GM12891 (cell line): ENCODE measurements around the gene DAB2IP.
A peak's percentile ranks its signal among the peaks of the same experiment; 100 is the strongest.
"Not testable (repeated sequence)": the region's sequence is repeated elsewhere in the genome, so short reads cannot be mapped to it uniquely, and the experiment has no call there.

ENCODE experiments used
- DNase-seq: peaks from one replicate; pipeline ENCODE4 v3.0.0; 2011; ENCODE audit warnings: low spot score; ENCODE audit not compliant: insufficient read length
- FAIRE-seq: peaks from 2 replicates; lab custom pipeline; 2011; peaks lifted over from hg19 to GRCh38; lab: Jason Lieb, UNC
- PAX5 ChIP-seq: IDR thresholded peaks from 2 replicates; pipeline ENCODE4 v1.6.1; 2011; ENCODE audit warnings: low read length, moderate library complexity, mild to moderate bottlenecking; ENCODE audit not compliant: insufficient read depth, severe bottlenecking
- POLR2A ChIP-seq: IDR thresholded peaks from 2 replicates; pipeline ENCODE4 v1.6.1; 2011; ENCODE audit warnings: low read depth, low read length, control low read depth
- POLR2AphosphoS5 ChIP-seq: IDR thresholded peaks from 2 replicates; pipeline ENCODE4 v1.6.1; 2011; ENCODE audit warnings: low read depth, low read length, control low read depth
- POU2F2 ChIP-seq: IDR thresholded peaks from 2 replicates; pipeline ENCODE4 v1.6.1; 2011; ENCODE audit warnings: low read depth, mild to moderate bottlenecking, control low read depth, low read length, moderate library complexity
- SPI1 ChIP-seq: IDR thresholded peaks from 2 replicates; pipeline ENCODE4 v1.6.1; 2011; ENCODE audit warnings: low read depth, low read length, control low read depth
- TAF1 ChIP-seq: IDR thresholded peaks from 2 replicates; pipeline ENCODE4 v1.6.1; 2011; ENCODE audit warnings: low read depth, low read length, control low read depth

The DAB2IP gene

GRCh38 chr9:121790841-121791240, 139.4 kb downstream of the DAB2IP start:
- FAIRE-seq (no peak), DNase-seq (no peak)
- no peak for TF ChIP-seq POLR2AphosphoS5
- no peak for TF ChIP-seq POLR2A
- no peak for TF ChIP-seq PAX5
- no peak for TF ChIP-seq SPI1
- TF ChIP-seq TAF1: no peak
- no peak for TF ChIP-seq POU2F2

- not testable (repeated sequence) for FAIRE-seq, DNase-seq
Observed at GRCh38 chr9:121792476-121792875, 141.0 kb downstream of the DAB2IP start.

GRCh38 chr9:121794334-121794733, 142.9 kb downstream of the DAB2IP start:
- DNase-seq, FAIRE-seq: not testable (repeated sequence)

GRCh38 chr9:121797081-121797480, 145.6 kb downstream of the DAB2IP start:
- no peak for FAIRE-seq
- DNase-seq: no peak
- TF ChIP-seq POLR2AphosphoS5 (no peak), TAF1 (no peak), SPI1 (no peak), POLR2A (no peak), PAX5 (no peak), POU2F2 (no peak)

GRCh38 chr9:121798941-121799340, 147.5 kb downstream of the DAB2IP start:
- TF ChIP-seq PAX5 (no peak), TAF1 (no peak), SPI1 (no peak), POLR2A (no peak), POLR2AphosphoS5 (no peak), POU2F2 (no peak)
- FAIRE-seq (no peak), DNase-seq (no peak)

- DNase-seq (no peak), FAIRE-seq (no peak)
- TF ChIP-seq POLR2A: no peak
- TF ChIP-seq SPI1: no peak
- no peak for TF ChIP-seq POLR2AphosphoS5
Observed at GRCh38 chr9:121800376-121800775, 148.9 kb downstream of the DAB2IP start.

GRCh38 chr9:121801579-121801978, 150.1 kb downstream of the DAB2IP start:
- DNase-seq (no peak), FAIRE-seq (no peak)

GRCh38 chr9:121802753-121803152, 151.3 kb downstream of the DAB2IP start:
- TF ChIP-seq POU2F2 (no peak), POLR2AphosphoS5 (no peak), POLR2A (no peak), TAF1 (no peak), PAX5 (no peak), SPI1 (no peak)
- DNase-seq: no peak
- no peak for FAIRE-seq

More at GRCh38 chr9:121801579-121801978, 150.1 kb downstream of the DAB2IP start:
- TF ChIP-seq SPI1: no peak
- no peak for TF ChIP-seq PAX5
- no peak for TF ChIP-seq POLR2A
- no peak for TF ChIP-seq TAF1
- TF ChIP-seq POU2F2: no peak
- TF ChIP-seq POLR2AphosphoS5: no peak

GRCh38 chr9:121807069-121807822, 155.8 kb downstream of the DAB2IP start:
- TF ChIP-seq POLR2AphosphoS5 (no peak), PAX5 (no peak), POLR2A (no peak), TAF1 (no peak), SPI1 (no peak), POU2F2 (no peak)
- DNase-seq: no peak
- peak; percentile 68 for FAIRE-seq

GRCh38 chr9:121807823-121808278, 156.4 kb downstream of the DAB2IP start:
- TF ChIP-seq POU2F2 (no peak), POLR2AphosphoS5 (no peak), POLR2A (no peak), TAF1 (no peak), PAX5 (no peak)
- DNase-seq (no peak), FAIRE-seq (no peak)
